GM18519 (cell line): ENCODE data around the gene FSHB.
"Not testable (repeated sequence)": the region's sequence is repeated elsewhere in the genome, so short reads cannot be mapped to it uniquely, and the experiment has no call there.

ENCODE experiments used
- ATAC-seq: cut with Tn5 transposase; IDR thresholded peaks from one replicate; pipeline ENCODE4 v1.9.1; 2021; ENCODE audit warnings: mild to moderate bottlenecking, moderate library complexity; ENCODE audit not compliant: unreplicated experiment, low FRiP score

FSHB gene

GRCh38 chr11:30260813-30261212, 30.0 kb downstream of the FSHB start:
- no peak for ATAC-seq

- ATAC-seq = no peak
Measured at GRCh38 chr11:30261821-30262220, 31.0 kb downstream of the FSHB start.

- not testable (repeated sequence) for ATAC-seq
Measured at GRCh38 chr11:30268638-30269037, 37.8 kb downstream of the FSHB start.

- no peak for ATAC-seq
Measured at GRCh38 chr11:30270671-30271070, 39.9 kb downstream of the FSHB start.

GRCh38 chr11:30277176-30277575, 46.4 kb downstream of the FSHB start:
- no peak for ATAC-seq

- ATAC-seq = no peak
Measured at GRCh38 chr11:30279796-30280195, 49.0 kb downstream of the FSHB start.

GRCh38 chr11:30281476-30282288, 50.9 kb downstream of the FSHB start:
- ATAC-seq = peak; percentile 17

GRCh38 chr11:30282289-30282631, 51.4 kb downstream of the FSHB start:
- peak; percentile 50 for ATAC-seq
